GM19395 (cell line): ENCODE results near the gene AMIGO2.

Experiments used
- ATAC-seq: cut with Tn5 transposase; IDR thresholded peaks from one replicate; pipeline ENCODE4 v1.9.1; 2021; ENCODE audit warnings: mild to moderate bottlenecking, moderate library complexity; ENCODE audit not compliant: unreplicated experiment

Gene AMIGO2

DNA sequence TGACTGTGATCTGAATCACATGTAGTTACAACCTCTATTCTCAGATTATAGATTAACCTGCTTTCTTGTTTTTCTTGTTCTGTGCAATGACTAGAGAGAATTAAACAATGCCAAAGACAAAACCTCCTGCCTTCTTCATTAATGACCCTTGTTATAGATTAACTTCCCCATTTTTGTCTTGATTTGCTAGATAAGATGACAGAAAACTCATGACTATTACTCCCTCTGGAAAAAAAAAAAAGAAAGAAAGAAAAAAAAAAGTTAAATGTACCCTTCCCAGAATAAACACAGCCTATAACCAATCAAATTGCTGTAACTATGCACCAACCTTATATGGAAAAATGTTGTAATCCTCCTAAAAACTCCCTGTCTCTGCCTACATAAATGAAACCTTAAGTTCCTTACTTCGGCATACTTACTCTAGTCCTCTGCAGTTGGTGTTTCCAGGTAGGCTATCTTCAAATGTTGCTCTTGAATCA, 41.5 kb downstream of the AMIGO2 start:
- no peak for ATAC-seq

GRCh38 chr12:47035484-47035883, 44.3 kb downstream of the AMIGO2 start:
- ATAC-seq = no peak

DNA sequence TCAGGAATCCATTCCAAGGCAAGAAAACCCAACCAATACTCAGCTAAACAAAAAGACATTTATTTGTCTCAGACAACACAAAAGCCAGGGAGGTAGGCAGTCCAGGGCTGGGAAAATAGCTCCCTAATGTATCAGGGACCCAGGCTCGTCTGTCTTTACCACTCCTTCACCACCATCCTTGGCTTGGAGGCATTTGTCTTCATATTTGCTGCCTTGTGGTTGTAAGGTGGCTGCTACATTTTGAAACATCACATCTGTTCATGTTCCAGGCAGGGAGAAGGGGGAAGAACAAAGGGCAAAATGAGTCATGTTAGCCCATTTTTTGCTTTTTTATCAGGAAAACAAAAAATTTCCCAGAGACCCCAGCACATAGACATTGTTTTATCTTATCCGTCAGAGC, 45.1 kb downstream of the AMIGO2 start:
- ATAC-seq = no peak

- no peak for ATAC-seq
These were observed 45.8 kb downstream of the AMIGO2 start for GRCh38 chr12:47033789-47034555.

GRCh38 chr12:47033081-47033480, 46.7 kb downstream of the AMIGO2 start:
- ATAC-seq = no peak

DNA sequence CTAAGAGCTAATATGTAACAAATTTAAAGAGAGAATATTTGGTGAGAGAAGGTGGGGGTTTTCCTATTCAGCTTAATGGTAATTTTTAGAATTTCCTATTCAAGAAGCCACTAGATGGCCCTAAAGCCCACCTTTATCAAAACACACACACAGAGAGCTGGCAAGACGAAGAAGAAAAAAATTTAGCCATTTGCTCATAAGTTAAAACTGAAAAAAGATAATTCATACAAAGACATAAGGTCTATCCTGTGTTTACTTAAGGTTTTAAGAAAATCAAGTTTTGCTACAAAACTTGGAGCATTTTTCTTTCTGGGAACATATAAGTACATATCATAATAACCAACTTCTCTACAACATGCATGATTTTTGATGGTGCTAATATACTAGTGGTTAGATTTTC, 47.1 kb downstream of the AMIGO2 start:
- no peak for ATAC-seq

GRCh38 chr12:47029903-47030302, 49.9 kb downstream of the AMIGO2 start:
- no peak for ATAC-seq

- no peak for ATAC-seq
These were observed 50.6 kb downstream of the AMIGO2 start for GRCh38 chr12:47028981-47029708.

DNA sequence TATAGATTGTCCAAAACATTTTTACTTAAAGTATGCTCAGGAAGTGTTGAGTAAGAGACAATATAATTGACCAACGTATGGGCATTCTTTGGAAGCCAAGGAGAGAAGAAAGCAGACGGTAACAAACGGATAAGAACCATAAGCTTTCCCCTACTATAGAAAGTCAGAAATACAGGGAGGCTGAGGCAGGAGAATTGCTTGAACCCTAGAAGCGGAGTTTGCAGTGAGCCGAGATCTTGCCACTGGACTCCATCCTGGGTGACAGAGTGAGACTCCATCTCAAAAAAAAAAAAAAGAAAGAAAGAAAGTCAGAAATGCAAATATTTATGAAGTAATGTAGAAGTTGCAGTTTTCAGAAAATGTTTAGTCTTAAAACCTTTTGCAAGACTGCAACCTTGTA, 51.6 kb downstream of the AMIGO2 start:
- no peak for ATAC-seq
